KMS-11 (cell line): Measurements from ENCODE around the gene CFAP46.

ENCODE experiments used
- H2AFZ ChIP-seq: fragments of 200-600 bp; sonication (generic); 2 replicates; pipeline ENCODE4 v1.6.1; 2016; ENCODE audit warnings: antibody characterized with exemption, mixed run types, low read depth
- H3K27ac ChIP-seq: fragments of 200-600 bp; sonication (generic); 2 replicates; pipeline ENCODE4 v1.6.1; 2016; ENCODE audit warnings: mild to moderate bottlenecking, mixed run types
- H3K27me3 ChIP-seq: fragments of 200-600 bp; sonication (generic); 2 replicates; pipeline ENCODE4 v1.6.1; 2017; ENCODE audit warnings: mild to moderate bottlenecking, low read depth, mixed run types, moderate library complexity; ENCODE audit not compliant: insufficient read depth
- H3K36me3 ChIP-seq: fragments of 200-600 bp; sonication (generic); 2 replicates; pipeline ENCODE4 v1.6.1; 2017; ENCODE audit warnings: mild to moderate bottlenecking, mixed run types; ENCODE audit not compliant: insufficient read depth
- H3K4me1 ChIP-seq: fragments of 200-600 bp; sonication (generic); 2 replicates; pipeline ENCODE4 v1.6.1; 2016; ENCODE audit warnings: mild to moderate bottlenecking, low read depth, mixed run types; ENCODE audit not compliant: poor library complexity, severe bottlenecking
- H3K4me2 ChIP-seq: fragments of 200-600 bp; sonication (generic); 2 replicates; pipeline ENCODE4 v1.7.0; 2016; ENCODE audit warnings: mild to moderate bottlenecking, mixed run types
- H3K4me3 ChIP-seq: fragments of 200-600 bp; sonication (generic); IDR thresholded peaks from 2 replicates; pipeline ENCODE4 v1.6.1; 2017; ENCODE audit warnings: low read depth, low read length, mixed read lengths; ENCODE audit not compliant: insufficient read depth
- H3K79me2 ChIP-seq: fragments of 200-600 bp; sonication (generic); 2 replicates; pipeline ENCODE4 v1.6.1; 2016; ENCODE audit warnings: low read depth, mixed run types; ENCODE audit not compliant: insufficient read depth
- H3K9ac ChIP-seq: fragments of 200-600 bp; sonication (generic); 2 replicates; pipeline ENCODE4 v1.6.1; 2016; ENCODE audit warnings: mild to moderate bottlenecking, mixed run types
- H4K20me1 ChIP-seq: fragments of 200-600 bp; sonication (generic); 2 replicates; pipeline ENCODE4 v1.6.1; 2016; ENCODE audit warnings: mild to moderate bottlenecking, mixed run types; ENCODE audit not compliant: insufficient read depth
- CTCF ChIP-seq: fragments of 200-600 bp; sonication (generic); conservative IDR thresholded peaks from 2 replicates; pipeline ENCODE4 v1.6.1; 2017; ENCODE audit warnings: low read depth, mild to moderate bottlenecking, antibody characterized with exemption, low read length, moderate library complexity, mixed read lengths

CFAP46 gene

DNA sequence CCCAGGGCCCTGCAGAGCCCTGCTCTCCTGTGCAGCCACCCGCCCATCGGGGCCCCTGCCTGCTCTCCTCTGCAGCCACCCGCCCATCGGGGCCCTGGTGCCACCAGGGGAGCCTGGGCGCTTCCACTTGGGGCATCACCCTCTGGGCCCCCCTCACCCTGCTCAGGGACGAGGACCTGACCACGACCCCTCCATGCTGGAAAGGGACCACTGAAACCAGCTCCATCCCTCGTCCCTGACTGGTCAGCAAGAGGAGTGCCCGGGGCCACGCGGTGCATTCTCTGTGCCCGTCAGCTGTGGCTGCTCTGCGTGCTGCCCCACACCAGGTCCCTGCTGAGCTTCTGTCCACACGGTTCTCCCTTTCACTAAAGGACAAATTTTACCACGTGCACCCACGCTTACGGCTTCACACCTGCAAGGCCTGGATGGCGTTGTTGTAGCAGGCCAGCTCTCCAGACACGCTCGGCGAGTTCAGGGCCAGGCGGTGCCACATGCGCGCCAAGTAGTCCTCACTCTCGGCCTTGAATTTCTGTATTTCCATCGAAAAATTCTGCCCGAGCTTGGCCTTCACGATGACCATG, 57.6 kb downstream of the CFAP46 start:
- no peaks in the 10 kb centered on the region for H4K20me1 ChIP-seq
- no peak overlapping the region for H3K27ac ChIP-seq
- H3K4me3 ChIP-seq, result no peak overlapping the region
- no peak overlapping the region for H2AFZ ChIP-seq
- H3K79me2 ChIP-seq, result no peaks in the 10 kb centered on the region
- peaks cover 19% of the 10 kb centered on the region; the same call in 1 of the 2 replicates for H3K27me3 ChIP-seq
- no peaks in the 10 kb centered on the region for H3K4me1 ChIP-seq
- no peak for TF ChIP-seq CTCF
- H3K36me3 ChIP-seq, result no peaks in the 10 kb centered on the region
- H3K4me2 ChIP-seq, result no peak overlapping the region
- no peak overlapping the region for H3K9ac ChIP-seq

DNA sequence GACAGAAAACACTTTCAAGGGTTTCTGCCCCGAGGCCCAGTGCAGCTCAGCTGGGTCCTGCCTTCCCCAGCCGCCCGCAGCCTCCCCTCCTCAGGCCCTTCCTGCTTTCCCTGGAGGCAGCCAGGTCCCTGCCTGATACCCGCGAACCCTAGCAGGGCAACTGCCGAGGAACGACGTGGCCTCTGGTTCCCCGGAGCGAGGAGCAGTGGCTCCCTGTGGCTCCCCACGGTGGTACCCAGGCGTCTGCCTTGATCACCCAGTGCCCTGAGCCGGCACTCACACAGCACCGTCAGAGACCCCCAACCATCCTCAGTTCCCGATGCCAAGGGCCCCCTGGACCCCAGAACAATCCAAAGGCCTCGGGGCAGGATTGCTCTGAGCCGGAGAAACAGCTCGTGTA, 58.3 kb downstream of the CFAP46 start:
- Histone ChIP-seq H4K20me1 (no peaks in the 10 kb centered on the region), H3K27ac (no peak overlapping the region), H3K4me1 (no peaks in the 10 kb centered on the region), H2AFZ (no peak overlapping the region), H3K27me3 (peaks cover 23% of the 10 kb centered on the region; the same call in 1 of the 2 replicates), H3K4me3 (no peak overlapping the region), H3K36me3 (no peaks in the 10 kb centered on the region), H3K79me2 (no peaks in the 10 kb centered on the region), H3K9ac (no peak overlapping the region), H3K4me2 (no peak overlapping the region)
- no peak for TF ChIP-seq CTCF

DNA sequence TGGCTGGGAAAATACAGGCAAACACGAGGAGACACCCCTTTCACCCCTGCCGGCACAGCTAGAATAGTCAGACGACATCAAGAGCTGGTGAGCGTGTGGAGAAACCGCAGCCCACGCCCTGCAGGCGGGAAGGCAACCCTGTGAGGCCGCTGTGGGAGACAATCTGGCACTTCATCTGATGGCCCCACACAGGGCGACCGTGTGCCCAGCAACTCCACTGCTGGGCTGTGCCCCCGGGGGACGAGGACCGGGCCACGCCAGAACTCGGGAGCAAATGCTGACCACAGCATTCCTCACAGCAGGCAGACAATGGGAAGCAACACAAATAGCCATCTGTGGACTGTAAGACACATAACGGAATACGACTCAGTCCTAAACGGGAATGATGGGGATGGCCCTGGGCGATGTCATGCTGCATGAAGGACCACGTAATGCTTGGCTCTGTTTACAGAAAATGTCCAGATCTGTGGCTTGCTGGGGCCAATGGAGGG, 58.9 kb downstream of the CFAP46 start:
- Histone ChIP-seq H3K79me2 (no peaks in the 10 kb centered on the region), H3K4me2 (no peak overlapping the region), H3K9ac (no peak overlapping the region), H4K20me1 (no peaks in the 10 kb centered on the region), H2AFZ (no peak overlapping the region), H3K27ac (no peak overlapping the region), H3K27me3 (peaks cover 28% of the 10 kb centered on the region; the same call in 1 of the 2 replicates), H3K4me1 (no peaks in the 10 kb centered on the region), H3K4me3 (no peak overlapping the region), H3K36me3 (no peaks in the 10 kb centered on the region)
- TF ChIP-seq CTCF, result no peak

DNA sequence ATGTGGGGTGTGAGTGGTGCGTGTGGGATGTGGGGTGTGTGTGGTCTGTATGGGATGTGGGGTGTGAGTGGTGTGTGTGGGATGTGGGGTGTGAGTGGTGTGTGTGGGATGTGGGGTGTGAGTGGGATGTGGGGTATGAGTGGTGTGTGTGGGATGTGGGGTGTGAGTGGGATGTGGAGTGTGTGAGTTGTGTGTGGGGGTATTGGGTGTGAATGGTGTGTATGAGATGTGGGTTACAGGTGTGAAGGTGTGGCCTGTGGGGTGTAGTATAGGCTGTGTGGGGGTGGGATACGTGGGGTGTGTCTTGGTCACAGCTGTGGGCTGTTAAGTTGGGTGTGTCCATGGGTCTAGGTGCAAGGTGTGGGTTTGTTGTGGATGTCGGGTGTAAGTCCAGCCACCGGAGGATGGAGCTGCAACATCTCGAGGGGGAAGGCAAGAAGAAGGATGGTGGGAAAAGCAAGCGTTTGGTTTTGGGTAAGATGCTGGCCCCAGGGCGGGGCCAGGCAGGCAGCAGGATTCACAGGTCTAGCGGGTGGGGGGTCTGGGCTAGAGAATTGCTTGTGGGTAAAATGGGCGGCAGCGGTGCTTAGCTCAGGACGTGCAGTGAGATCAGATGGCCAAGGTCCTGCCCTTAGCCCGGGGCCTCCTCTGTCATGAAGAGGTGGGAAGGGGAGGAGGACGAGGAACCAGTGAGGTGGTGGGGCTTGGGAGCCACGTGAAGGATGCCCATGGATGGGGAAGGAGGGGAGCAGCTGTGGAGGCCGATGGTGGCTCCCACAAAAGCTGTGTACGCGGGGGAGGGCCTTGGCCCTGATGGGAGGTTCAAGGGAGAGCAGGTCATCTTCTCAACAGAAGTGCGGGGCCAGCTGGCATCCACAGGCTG, 60.1 kb downstream of the CFAP46 start:
- H3K36me3 ChIP-seq, result no peaks in the 10 kb centered on the region
- H3K4me3 ChIP-seq, result no peak overlapping the region
- no peaks in the 10 kb centered on the region for H3K4me1 ChIP-seq
- no peaks in the 10 kb centered on the region for H4K20me1 ChIP-seq
- H3K9ac ChIP-seq, result no peak overlapping the region
- H3K27me3 ChIP-seq, result peaks cover 28% of the 10 kb centered on the region; the same call in 1 of the 2 replicates
- H3K27ac ChIP-seq, result no peak overlapping the region
- TF ChIP-seq CTCF, result no peak
- H3K79me2 ChIP-seq, result no peaks in the 10 kb centered on the region
- H3K4me2 ChIP-seq, result no peak overlapping the region
- no peak overlapping the region for H2AFZ ChIP-seq
